Panc1 (cell line): ENCODE data around the gene CYB5R4. TPM values are rescaled to one million over a fixed set of nuclear protein-coding genes. Genes with fewer than 3 reads are reported as not detected.

ENCODE experiments used
- ATAC-seq: fragments of 200-7000 bp; cut with Tn5 transposase; 2 replicates; pipeline ENCODE4 v1.9.1; 2020; ENCODE audit warnings: mild to moderate bottlenecking, moderate library complexity
- BruUV-seq: library from RNA; stranded (reverse); fragments of 400-500 nt; replicated peaks from 2 replicates; lab custom pipeline; 2021; lab: Mats Ljungman, UMichigan
- CTCF ChIA-PET: fragments of 300-600 bp; sonication (Branson Sonifier 250); formaldehyde crosslinking; loops from one replicate; lab custom pipeline; 2022; ENCODE audit warnings: antibody characterized with exemption; lab: Charles Lee
- POLR2A ChIA-PET: fragments of 300-600 bp; sonication (Branson Sonifier 250); formaldehyde crosslinking; loops from one replicate; lab custom pipeline; 2022; ENCODE audit warnings: antibody characterized with exemption; lab: Charles Lee
- DNase-seq: peaks from one replicate; pipeline ENCODE4 v3.0.0-alpha.2; 2010; ENCODE audit warnings: low read depth, low spot score
- H3K27ac ChIP-seq: 2 replicates; pipeline ENCODE4 v1.5.1; 2011; ENCODE audit warnings: mild to moderate bottlenecking, low read length, inconsistent platforms
- H3K27me3 ChIP-seq: fragments of 200-500 bp; sonication (Bioruptor generic); 2 replicates; pipeline ENCODE4 v1.6.0; 2014; ENCODE audit warnings: low read length, inconsistent platforms; ENCODE audit not compliant: control insufficient read depth, insufficient read depth
- H3K36me3 ChIP-seq: fragments of 200-500 bp; sonication (Bioruptor generic); 2 replicates; pipeline ENCODE4 v1.5.1; 2014; ENCODE audit warnings: inconsistent platforms, mild to moderate bottlenecking, low read length, moderate library complexity; ENCODE audit not compliant: control insufficient read depth, insufficient read depth
- H3K4me1 ChIP-seq: 2 replicates; pipeline ENCODE4 v1.5.1; 2011; ENCODE audit warnings: inconsistent platforms, mild to moderate bottlenecking, low read length, moderate library complexity; ENCODE audit not compliant: control insufficient read depth, insufficient read depth
- H3K4me3 ChIP-seq, 2 experiments: 2 replicates each; pipeline ENCODE4 v1.5.1; 2011 to 2012; ENCODE audit warnings: low read depth in 2 of 2, low read length in 2 of 2, mild to moderate bottlenecking in 2 of 2, inconsistent platforms in 1 of 2, moderate library complexity in 1 of 2
- H3K9me3 ChIP-seq: fragments of 200-500 bp; sonication (Bioruptor generic); 2 replicates; pipeline ENCODE4 v1.5.1; 2014; ENCODE audit warnings: low read depth, mild to moderate bottlenecking, inconsistent platforms, low read length, moderate library complexity; ENCODE audit not compliant: control insufficient read depth, insufficient read depth
- POLR2AphosphoS5 ChIP-seq: IDR thresholded peaks from 2 replicates; pipeline ENCODE4 v1.6.1; 2012; ENCODE audit warnings: mild to moderate bottlenecking, low read depth, low read length, moderate library complexity
- SIN3A ChIP-seq: IDR thresholded peaks from 2 replicates; pipeline ENCODE4 v1.6.1; 2012; ENCODE audit warnings: low read depth, mild to moderate bottlenecking, low read length, moderate library complexity, borderline replicate concordance; ENCODE audit not compliant: insufficient read depth
- TCF7L2 ChIP-seq: IDR thresholded peaks from 2 replicates; pipeline ENCODE4 v1.6.1; 2011; ENCODE audit warnings: mild to moderate bottlenecking, low read depth, low read length, inconsistent platforms
- in situ Hi-C: cut with HindIII; loops from 2 replicates; pipeline ENCODE4 v1.10.0; 2016; ENCODE audit warnings: low sequenced_read_pairs, low pct_unique_long_range_greater_than_20kb
- intact Hi-C: fragments of 100-400 bp; cut with micrococcal nuclease; formaldehyde crosslinking; loops from one replicate; pipeline ENCODE4 v1.10.0; 2022; ENCODE audit not compliant: unreplicated experiment
- total RNA-seq: library from RNA; stranded (reverse); gene quantifications from one replicate; pipeline ENCODE4 v1.2.1, GENCODE V29; 2021; ENCODE audit not compliant: unreplicated experiment
- TF ChIP-seq, protein P1 (sequence below): fragments of 450-650 bp; IDR thresholded peaks from 2 replicates; pipeline ENCODE4 v1.5.1; 2017; ENCODE audit warnings: mild to moderate bottlenecking
- TF ChIP-seq, protein P2 (sequence below), 2 experiments: IDR thresholded peaks; 2 replicates each; pipeline ENCODE4 v1.6.1; 2011 to 2012; ENCODE audit warnings: low read depth in 2 of 2, control low read depth in 1 of 2, low read length in 1 of 2, mild to moderate bottlenecking in 1 of 2, moderate library complexity in 1 of 2; ENCODE audit not compliant: insufficient read depth in 1 of 2

The CYB5R4 gene
- total RNA-seq, 1 experiment from 2014 or later, result 31.7 TPM

DNA sequence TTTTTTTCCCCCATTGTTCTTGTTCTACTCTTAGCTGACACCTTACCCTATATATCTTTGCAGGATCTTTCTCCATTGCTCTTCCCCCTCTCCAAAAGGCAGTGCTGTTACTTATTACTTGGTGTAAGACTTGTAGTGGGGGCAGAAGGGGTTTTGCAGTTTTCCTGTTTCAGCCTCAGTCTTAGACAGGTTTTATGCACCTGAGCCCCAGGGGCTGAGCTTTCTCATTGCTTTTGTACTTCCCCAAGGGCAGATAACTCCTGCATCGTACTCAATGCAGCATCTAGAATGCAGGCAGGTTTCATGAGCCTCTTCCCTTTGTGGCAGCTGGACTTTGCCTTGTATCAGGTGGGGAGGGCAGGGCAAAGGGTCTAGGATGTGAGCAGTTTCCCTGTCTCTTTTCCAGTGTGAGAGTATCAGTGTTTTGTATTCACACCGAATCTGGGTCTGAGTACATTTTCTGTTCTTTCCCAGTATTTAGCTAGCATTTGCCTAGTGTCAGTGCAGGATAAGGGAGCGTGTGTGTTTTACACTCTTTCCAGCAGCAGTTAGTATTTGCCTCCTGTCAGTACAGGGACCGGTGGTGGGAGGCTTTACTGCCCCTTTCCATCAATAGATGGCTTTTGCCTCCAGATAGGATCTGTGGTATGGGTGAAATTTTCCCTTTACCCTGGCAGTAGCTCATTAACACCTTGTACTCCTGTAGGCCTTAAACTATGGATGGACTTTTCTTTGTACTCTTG, 19.6 kb downstream of the CYB5R4 start:
- no peak for TF ChIP-seq SIN3A
- no peak for TF ChIP-seq TCF7L2
- TF ChIP-seq, protein P1, sequence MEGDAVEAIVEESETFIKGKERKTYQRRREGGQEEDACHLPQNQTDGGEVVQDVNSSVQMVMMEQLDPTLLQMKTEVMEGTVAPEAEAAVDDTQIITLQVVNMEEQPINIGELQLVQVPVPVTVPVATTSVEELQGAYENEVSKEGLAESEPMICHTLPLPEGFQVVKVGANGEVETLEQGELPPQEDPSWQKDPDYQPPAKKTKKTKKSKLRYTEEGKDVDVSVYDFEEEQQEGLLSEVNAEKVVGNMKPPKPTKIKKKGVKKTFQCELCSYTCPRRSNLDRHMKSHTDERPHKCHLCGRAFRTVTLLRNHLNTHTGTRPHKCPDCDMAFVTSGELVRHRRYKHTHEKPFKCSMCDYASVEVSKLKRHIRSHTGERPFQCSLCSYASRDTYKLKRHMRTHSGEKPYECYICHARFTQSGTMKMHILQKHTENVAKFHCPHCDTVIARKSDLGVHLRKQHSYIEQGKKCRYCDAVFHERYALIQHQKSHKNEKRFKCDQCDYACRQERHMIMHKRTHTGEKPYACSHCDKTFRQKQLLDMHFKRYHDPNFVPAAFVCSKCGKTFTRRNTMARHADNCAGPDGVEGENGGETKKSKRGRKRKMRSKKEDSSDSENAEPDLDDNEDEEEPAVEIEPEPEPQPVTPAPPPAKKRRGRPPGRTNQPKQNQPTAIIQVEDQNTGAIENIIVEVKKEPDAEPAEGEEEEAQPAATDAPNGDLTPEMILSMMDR, result no peak
- TF ChIP-seq, protein P2, sequence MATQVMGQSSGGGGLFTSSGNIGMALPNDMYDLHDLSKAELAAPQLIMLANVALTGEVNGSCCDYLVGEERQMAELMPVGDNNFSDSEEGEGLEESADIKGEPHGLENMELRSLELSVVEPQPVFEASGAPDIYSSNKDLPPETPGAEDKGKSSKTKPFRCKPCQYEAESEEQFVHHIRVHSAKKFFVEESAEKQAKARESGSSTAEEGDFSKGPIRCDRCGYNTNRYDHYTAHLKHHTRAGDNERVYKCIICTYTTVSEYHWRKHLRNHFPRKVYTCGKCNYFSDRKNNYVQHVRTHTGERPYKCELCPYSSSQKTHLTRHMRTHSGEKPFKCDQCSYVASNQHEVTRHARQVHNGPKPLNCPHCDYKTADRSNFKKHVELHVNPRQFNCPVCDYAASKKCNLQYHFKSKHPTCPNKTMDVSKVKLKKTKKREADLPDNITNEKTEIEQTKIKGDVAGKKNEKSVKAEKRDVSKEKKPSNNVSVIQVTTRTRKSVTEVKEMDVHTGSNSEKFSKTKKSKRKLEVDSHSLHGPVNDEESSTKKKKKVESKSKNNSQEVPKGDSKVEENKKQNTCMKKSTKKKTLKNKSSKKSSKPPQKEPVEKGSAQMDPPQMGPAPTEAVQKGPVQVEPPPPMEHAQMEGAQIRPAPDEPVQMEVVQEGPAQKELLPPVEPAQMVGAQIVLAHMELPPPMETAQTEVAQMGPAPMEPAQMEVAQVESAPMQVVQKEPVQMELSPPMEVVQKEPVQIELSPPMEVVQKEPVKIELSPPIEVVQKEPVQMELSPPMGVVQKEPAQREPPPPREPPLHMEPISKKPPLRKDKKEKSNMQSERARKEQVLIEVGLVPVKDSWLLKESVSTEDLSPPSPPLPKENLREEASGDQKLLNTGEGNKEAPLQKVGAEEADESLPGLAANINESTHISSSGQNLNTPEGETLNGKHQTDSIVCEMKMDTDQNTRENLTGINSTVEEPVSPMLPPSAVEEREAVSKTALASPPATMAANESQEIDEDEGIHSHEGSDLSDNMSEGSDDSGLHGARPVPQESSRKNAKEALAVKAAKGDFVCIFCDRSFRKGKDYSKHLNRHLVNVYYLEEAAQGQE (IDR thresholded peaks at IDR 0.05; ENCODE audit: insufficient read depth in 1 of 2, low read depth in 2 of 2, low read length in 1 of 2), result no peak
- TF ChIP-seq POLR2AphosphoS5, result no peak
- no peak for DNase-seq
- Histone ChIP-seq H3K4me3 (no peak overlapping the region), H3K9me3 (no peaks in the 10 kb centered on the region), H3K27ac (no peak overlapping the region), H3K4me1 (no peaks in the 10 kb centered on the region; the same call in 1 of the 2 replicates), H3K36me3 (no peaks in the 10 kb centered on the region), H3K27me3 (no peaks in the 10 kb centered on the region)
- in situ Hi-C loops, result no loop called here
- BruUV-seq, result no TSS peak
- no peak for ATAC-seq
- CTCF ChIA-PET, result no interaction called here
- POLR2A ChIA-PET, result no interaction called here
- intact Hi-C loops, result no loop called here

DNA sequence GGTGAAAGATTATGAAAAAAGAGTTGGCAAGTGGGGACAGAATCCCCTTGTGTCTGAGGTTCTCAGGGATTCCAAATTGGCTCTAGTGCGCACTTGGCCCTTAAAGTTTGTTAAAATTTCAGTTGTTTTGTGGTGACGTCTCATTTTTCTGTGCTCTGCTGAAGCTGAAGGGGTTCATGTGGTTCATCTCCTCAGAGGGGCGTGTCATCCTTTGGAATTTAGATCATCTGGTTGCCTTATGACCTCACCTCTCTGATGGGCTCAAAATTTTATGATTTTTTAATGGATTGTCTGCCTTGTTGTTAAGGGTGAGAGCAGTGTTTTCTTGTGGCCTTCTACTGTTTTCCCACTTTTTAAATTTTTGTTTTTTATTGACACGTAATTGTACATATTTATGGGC, 20.3 kb downstream of the CYB5R4 start:
- no peak overlapping the region for H3K4me3 ChIP-seq
- POLR2A ChIA-PET, result no interaction called here
- no peaks in the 10 kb centered on the region; the same call in 1 of the 2 replicates for H3K4me1 ChIP-seq
- no peaks in the 10 kb centered on the region for H3K27me3 ChIP-seq
- DNase-seq (no peak), ATAC-seq (no peak)
- CTCF ChIA-PET, result interaction anchor here (0.6 kb wide), 1 partner anchor 15 kb away, joined by 3 read pairs; no protein-coding TSS in a partner anchor
- H3K36me3 ChIP-seq, result no peaks in the 10 kb centered on the region
- H3K9me3 ChIP-seq, result no peaks in the 10 kb centered on the region
- in situ Hi-C loops, result no loop called here
- intact Hi-C loops, result loop anchor here (10.0 kb wide), 1 partner anchor 155 kb away; the partner anchor contains the start of gene MRAP2
- no peak for TF ChIP-seq POLR2AphosphoS5
- no peak for TF ChIP-seq SIN3A
- TF ChIP-seq, protein P1, result no peak
- no peak for TF ChIP-seq TCF7L2
- TF ChIP-seq, protein P2 (IDR thresholded peaks at IDR 0.05; ENCODE audit: insufficient read depth in 1 of 2, low read depth in 2 of 2, low read length in 1 of 2), result no peak
- no TSS peak for BruUV-seq
- H3K27ac ChIP-seq, result no peak overlapping the region
